ENCODE results near the gene LBX2. TPM values are rescaled to one million over a fixed set of nuclear protein-coding genes. Genes with fewer than 3 reads are reported as not detected.
A peak's percentile ranks its signal among the peaks of the same experiment; 100 is the strongest.

Gene LBX2
- total and polyA plus RNA-seq, 9 of the 15 experiments (the other 6 are each of a cell fraction or from before 2014, with no cell fraction given), result 0.39 to 6.2 (median 1.8) TPM; not detected in 1

DNA sequence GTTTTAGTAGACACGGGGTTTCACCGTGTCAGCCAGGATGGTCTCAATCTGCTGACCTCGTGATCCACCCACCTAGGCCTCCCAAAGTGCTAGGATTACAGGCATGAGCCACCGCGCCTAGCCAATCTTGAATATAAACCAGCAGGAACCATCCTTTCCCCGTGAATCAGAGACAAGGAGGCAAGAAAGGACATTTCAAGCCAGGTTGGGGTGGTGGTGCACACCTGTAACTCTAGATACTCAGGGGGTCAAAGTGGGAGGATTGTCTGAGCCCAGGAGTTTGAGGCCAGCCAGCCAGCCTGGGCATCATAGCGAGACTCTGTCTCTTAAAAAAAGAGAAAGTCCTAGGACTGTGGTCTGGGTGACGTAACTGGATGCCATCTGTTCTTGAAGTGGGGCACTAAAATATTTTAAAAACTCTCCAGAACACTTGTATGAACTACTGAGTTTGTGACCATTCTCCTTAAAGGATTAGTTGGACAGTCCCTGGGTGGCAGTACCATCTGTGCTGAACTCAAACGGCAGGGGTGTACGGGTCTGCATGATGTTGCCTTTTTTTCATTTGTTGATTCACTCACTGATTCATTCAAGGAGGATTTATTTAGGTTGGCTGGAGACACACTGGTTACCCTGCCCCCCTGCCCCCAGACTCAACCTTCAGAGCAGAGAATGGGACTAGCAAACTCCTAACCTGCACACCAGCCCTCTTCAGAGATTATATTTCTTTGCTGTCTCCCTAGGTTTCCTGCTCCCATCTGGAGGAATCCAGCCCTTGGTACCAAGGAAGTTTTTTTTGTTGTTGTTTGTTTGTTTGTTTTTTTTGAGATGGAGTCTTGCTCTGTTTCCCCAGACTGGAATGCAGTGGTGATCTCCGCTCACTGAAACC is 11.9 kb upstream of the LBX2 start:
- Histone ChIP-seq H3K27me3 (ENCODE audit: control insufficient read depth in 2 of 2, insufficient read depth in 2 of 2, low read length in 2 of 2) (no peaks in the 10 kb centered on the region), H3K9me1 (ENCODE audit: control insufficient read depth, insufficient read depth, low read length) (no peaks in the 10 kb centered on the region), H3K4me1 (replicated peaks in 1 of 2; ENCODE audit: control insufficient read depth in 2 of 2, insufficient read depth in 2 of 2, low read length in 2 of 2) (peaks cover 17 to 44% of the 10 kb centered on the region in 2 experiments; a peak in 4 of 5 replicates), H3K4me3 (no peak overlapping the region), H3K79me2 (ENCODE audit: control insufficient read depth, insufficient read depth, low read length) (peaks cover 9% of the 10 kb centered on the region), H3K9ac (ENCODE audit: insufficient read depth in 1 of 2, low read depth in 2 of 2, low read length in 2 of 2) (no peak overlapping the region), H4K20me1 (replicated peaks; ENCODE audit: control insufficient read depth, insufficient read depth, low read length) (no peaks in the 10 kb centered on the region), H2AFZ (ENCODE audit: low read depth, low read length) (no peak overlapping the region), H3K9me3 (replicated peaks; ENCODE audit: control insufficient read depth, insufficient read depth, low read depth, low read length) (no peaks in the 10 kb centered on the region), H3K36me3 (ENCODE audit: control insufficient read depth, insufficient read depth, low read length) (no peaks in the 10 kb centered on the region), H3K27ac (ENCODE audit: extremely low read depth, low read depth, low read length) (no peak overlapping the region), H3K4me2 (ENCODE audit: insufficient read depth, low read length) (no peak overlapping the region)
- ChIA-PET CTCF (ENCODE audit: low intra/inter-chr PET ratio) (no interaction called here), POLR2A (interaction anchor here (0.7 to 3.3 kb wide), 3 partner anchors 9 to 19 kb away, joined by 5 to 17 read pairs (median 12); partner anchors contain the start of genes AUP1 and HTRA2)
- FAIRE-seq (no peak), DNase-seq (ENCODE audit: extremely low read depth in 1 of 4, low spot score in 3 of 4) (no peak), ATAC-seq (no peak)
- intact Hi-C loops (cut with micrococcal nuclease) (no loop called here), in situ Hi-C loops (cut with MboI) (no loop called here)
- BruUV-seq (replicated peaks), result no TSS peak
- WGBS (ENCODE audit: insufficient coverage, low coverage, missing lambda C conversion rate), result 51% methylated on average over 11 of the region's 11 CpGs
- TF ChIP-seq, protein P1, sequence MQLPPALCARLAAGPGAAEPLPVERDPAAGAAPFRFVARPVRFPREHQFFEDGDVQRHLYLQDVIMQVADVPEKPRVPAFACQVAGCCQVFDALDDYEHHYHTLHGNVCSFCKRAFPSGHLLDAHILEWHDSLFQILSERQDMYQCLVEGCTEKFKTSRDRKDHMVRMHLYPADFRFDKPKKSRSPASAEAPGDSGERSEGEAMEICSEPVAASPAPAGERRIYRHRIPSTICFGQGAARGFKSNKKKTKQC (CRISPR knock-in tag; IDR thresholded peaks at IDR 0.05), result no peak
- TF ChIP-seq C11orf30 (IDR thresholded peaks at IDR 0.05; ENCODE audit: low read depth) (0 out of 2 replicates have a peak, but pooled peaks have one; percentile 14), EGR1 (conservative IDR thresholded peaks at IDR 0.05) (peak; percentile 17; the same call in 1 of the 2 replicates)

Data from K562 (cell line).